HCT116 (cell line): ENCODE results near the gene PPIF. TPM values are rescaled to one million over a fixed set of nuclear protein-coding genes. Genes with fewer than 3 reads are reported as not detected.

Source experiments
- ATAC-seq: fragments of 200-7000 bp; cut with Tn5 transposase; 2 replicates; pipeline ENCODE4 v1.9.1; 2020; ENCODE audit warnings: mild to moderate bottlenecking, moderate library complexity
- BruUV-seq: library from RNA; stranded (reverse); fragments of 400-500 nt; replicated peaks from 2 replicates; lab custom pipeline; 2021; lab: Mats Ljungman, UMichigan
- CTCF ChIA-PET: fragments of 300-600 bp; sonication (Branson Sonifier 250); formaldehyde crosslinking; loops from one replicate; lab custom pipeline; 2021; ENCODE audit warnings: antibody characterized with exemption; lab: Charles Lee
- POLR2A ChIA-PET: fragments of 300-600, 350-600 bp; sonication (Branson Sonifier 250); formaldehyde crosslinking; loops from one replicate; lab custom pipeline; 2021; ENCODE audit warnings: antibody characterized with exemption; lab: Charles Lee
- RAD21 ChIA-PET, 2 experiments: fragments of 300-600 bp; sonication (Branson Sonifier 250); formaldehyde crosslinking; loops; one replicate each; lab custom pipeline; 2023; ENCODE audit warnings: low total read pairs in 2 of 2; ENCODE audit not compliant: uncharacterized antibody in 2 of 2, unreplicated experiment in 2 of 2, low non-redundant PET in 1 of 2; lab: Charles Lee
- DNase-seq: peaks from one replicate; pipeline ENCODE4 v3.0.0-alpha.2; 2010; ENCODE audit warnings: low read depth, low spot score
- H2AFZ ChIP-seq: fragments of 200-600 bp; shearing (Covaris generic), sonication (generic); 2 replicates; pipeline ENCODE4 v1.6.1; 2017; ENCODE audit warnings: low read depth, mixed run types, mixed read lengths, antibody characterized with exemption, low read length; ENCODE audit not compliant: poor library complexity, severe bottlenecking
- H3K27ac ChIP-seq: 2 replicates; pipeline ENCODE4 v1.5.1; 2012; ENCODE audit warnings: low read depth, low read length
- H3K27me3 ChIP-seq: fragments of 200-600 bp; sonication (generic); 2 replicates; pipeline ENCODE4 v1.6.1; 2016; ENCODE audit warnings: mixed run types, low read length, mixed read lengths; ENCODE audit not compliant: insufficient read depth
- H3K36me3 ChIP-seq, 2 experiments: fragments of 200-500 bp in 1 of 2; fragments of 200-600 bp in 1 of 2; sonication (Bioruptor generic) in 1 of 2; sonication (generic) in 1 of 2; 2 replicates each; pipeline versions ENCODE4 v1.5.1 to v1.6.1; 2014 to 2016; ENCODE audit warnings: low read length in 2 of 2, inconsistent platforms in 1 of 2, mixed read lengths in 1 of 2, mixed run types in 1 of 2; ENCODE audit not compliant: insufficient read depth in 2 of 2, control insufficient read depth in 1 of 2
- H3K4me1 ChIP-seq, 2 experiments: fragments of 200-600 bp in 1 of 2; sonication (generic) in 1 of 2; 2 replicates each; pipeline versions ENCODE4 v1.5.1 to v1.6.1; 2012 to 2017; ENCODE audit warnings: low read length in 2 of 2, inconsistent platforms in 1 of 2, mild to moderate bottlenecking in 1 of 2, mixed read lengths in 1 of 2, mixed run types in 1 of 2, moderate library complexity in 1 of 2; ENCODE audit not compliant: insufficient read depth in 2 of 2, control insufficient read depth in 1 of 2
- H3K4me2 ChIP-seq: fragments of 200-600 bp; sonication (generic); 2 replicates; pipeline ENCODE4 v1.6.1; 2017; ENCODE audit warnings: mixed run types, low read length, mixed read lengths
- H3K4me3 ChIP-seq, 2 experiments: fragments of 200-600 bp in 1 of 2; sonication (generic) in 1 of 2; replicated peaks in 1 of 2; 2 replicates each; pipeline ENCODE4 v1.5.1; 2011 to 2016; ENCODE audit warnings: low read length in 2 of 2, control low read depth in 1 of 2, low read depth in 1 of 2, mild to moderate bottlenecking in 1 of 2, mixed read lengths in 1 of 2, mixed run types in 1 of 2
- H3K79me2 ChIP-seq: fragments of 200-600 bp; sonication (generic); 2 replicates; pipeline ENCODE4 v1.6.1; 2017; ENCODE audit warnings: mild to moderate bottlenecking, mixed run types, low read length, moderate library complexity, mixed read lengths; ENCODE audit not compliant: insufficient read depth
- H3K9ac ChIP-seq: fragments of 200-600 bp; sonication (generic); 2 replicates; pipeline ENCODE4 v1.6.1; 2016; ENCODE audit warnings: low read length, mixed read lengths
- H3K9me2 ChIP-seq: fragments of 200-600 bp; sonication (generic), shearing (Covaris generic); 2 replicates; pipeline ENCODE4 v1.6.1; 2017; ENCODE audit warnings: mixed run types, mild to moderate bottlenecking, moderate library complexity; ENCODE audit not compliant: insufficient read depth
- H3K9me3 ChIP-seq, 2 experiments: fragments of 200-500 bp in 1 of 2; fragments of 200-600 bp in 1 of 2; sonication (Bioruptor generic) in 1 of 2; sonication (generic) in 1 of 2; 2 replicates each; pipeline ENCODE4 v1.6.1; 2014 to 2017; ENCODE audit warnings: low read length in 2 of 2, mixed read lengths in 2 of 2, inconsistent platforms in 1 of 2, low read depth in 1 of 2, mild to moderate bottlenecking in 1 of 2, mixed run types in 1 of 2, moderate library complexity in 1 of 2; ENCODE audit not compliant: control insufficient read depth in 1 of 2, insufficient read depth in 1 of 2
- H4K20me1 ChIP-seq: fragments of 200-600 bp; sonication (generic), shearing (Covaris generic); 2 replicates; pipeline ENCODE4 v1.6.1; 2017; ENCODE audit warnings: mixed run types, mild to moderate bottlenecking, moderate library complexity; ENCODE audit not compliant: insufficient read depth
- ATF3 ChIP-seq: IDR thresholded peaks from 2 replicates; pipeline ENCODE4 v1.6.1; 2012
- CBX3 ChIP-seq: IDR thresholded peaks from 2 replicates; pipeline ENCODE4 v1.6.1; 2012; ENCODE audit warnings: low read depth
- CEBPB ChIP-seq: IDR thresholded peaks from 2 replicates; pipeline ENCODE4 v1.6.1; 2012; ENCODE audit warnings: low read depth
- CTCF ChIP-seq, 3 experiments: fragments of 200-600 bp in 1 of 3; sonication (generic) in 1 of 3; IDR thresholded peaks in 2 of 3; conservative IDR thresholded peaks in 1 of 3; 2 replicates each; pipeline ENCODE4 v1.5.1; 2012 to 2017; ENCODE audit warnings: low read depth in 2 of 3, low read length in 2 of 3, antibody characterized with exemption in 1 of 3, borderline replicate concordance in 1 of 3, control low read depth in 1 of 3, mild to moderate bottlenecking in 1 of 3, mixed read lengths in 1 of 3, mixed run types in 1 of 3, moderate library complexity in 1 of 3; ENCODE audit not compliant: insufficient read depth in 1 of 3
- MAX ChIP-seq: IDR thresholded peaks from 2 replicates; pipeline ENCODE4 v1.6.1; 2012
- intact Hi-C: fragments of 100-400 bp; cut with micrococcal nuclease; formaldehyde crosslinking; loops from 2 replicates; pipeline ENCODE4 v1.10.0; 2022
- total RNA-seq: library from RNA; stranded (reverse); gene quantifications from one replicate; pipeline ENCODE4 v1.2.1, GENCODE V29; 2021; ENCODE audit not compliant: unreplicated experiment

Gene PPIF
- total RNA-seq, 1 experiment from 2014 or later: 85.0 TPM

- Histone ChIP-seq H2AFZ (no peak overlapping the region), H4K20me1 (no peaks in the 10 kb centered on the region), H3K9ac (no peak overlapping the region), H3K27ac (peak overlapping the region; percentile 50; the same call in 1 of the 2 replicates), H3K4me2 (peak overlapping the region; percentile 55; the same call in 1 of the 2 replicates), H3K36me3 (peaks cover 0 to 4% of the 10 kb centered on the region in 2 experiments; a peak in 1 of 4 replicates), H3K4me1 (peaks cover 20 to 28% of the 10 kb centered on the region in 2 experiments), H3K9me2 (no peaks in the 10 kb centered on the region), H3K4me3 (no peak overlapping the region), H3K9me3 (no peaks in the 10 kb centered on the region), H3K27me3 (no peaks in the 10 kb centered on the region), H3K79me2 (no peaks in the 10 kb centered on the region)
- ChIA-PET POLR2A (no interaction called here), CTCF (no interaction called here), RAD21 (no interaction called here)
- intact Hi-C loops: no loop called here
- TF ChIP-seq MAX (0 out of 2 replicates have a peak, but pooled peaks have one; percentile 18), CTCF (IDR thresholded peaks at IDR 0.05 in 2 of 3, conservative IDR thresholded peaks at IDR 0.05 in 1 of 3; ENCODE audit: borderline replicate concordance in 1 of 3, insufficient read depth in 1 of 3, low read depth in 2 of 3, low read length in 2 of 3) (0 out of 6 replicates have a peak, but pooled peaks of 1 of the 3 experiments have one; percentile 6), CEBPB (no peak), ATF3 (no peak), CBX3 (no peak)
- no TSS peak for BruUV-seq
- peak; percentile 46 for ATAC-seq
- no peak for DNase-seq
Measured at GRCh38 chr10:79316671-79317431, 30.4 kb upstream of the PPIF start.
